GM12873 (cell line): ENCODE data around the gene LDHA.

Source experiments
- TF ChIP-seq, protein P1 (sequence below): IDR thresholded peaks from 2 replicates; pipeline ENCODE4 v1.5.1; 2012; ENCODE audit warnings: low read depth, mild to moderate bottlenecking, moderate library complexity, low read length, control low read depth; ENCODE audit not compliant: insufficient read depth; ENCODE audit errors: missing control alignments

Gene LDHA

DNA sequence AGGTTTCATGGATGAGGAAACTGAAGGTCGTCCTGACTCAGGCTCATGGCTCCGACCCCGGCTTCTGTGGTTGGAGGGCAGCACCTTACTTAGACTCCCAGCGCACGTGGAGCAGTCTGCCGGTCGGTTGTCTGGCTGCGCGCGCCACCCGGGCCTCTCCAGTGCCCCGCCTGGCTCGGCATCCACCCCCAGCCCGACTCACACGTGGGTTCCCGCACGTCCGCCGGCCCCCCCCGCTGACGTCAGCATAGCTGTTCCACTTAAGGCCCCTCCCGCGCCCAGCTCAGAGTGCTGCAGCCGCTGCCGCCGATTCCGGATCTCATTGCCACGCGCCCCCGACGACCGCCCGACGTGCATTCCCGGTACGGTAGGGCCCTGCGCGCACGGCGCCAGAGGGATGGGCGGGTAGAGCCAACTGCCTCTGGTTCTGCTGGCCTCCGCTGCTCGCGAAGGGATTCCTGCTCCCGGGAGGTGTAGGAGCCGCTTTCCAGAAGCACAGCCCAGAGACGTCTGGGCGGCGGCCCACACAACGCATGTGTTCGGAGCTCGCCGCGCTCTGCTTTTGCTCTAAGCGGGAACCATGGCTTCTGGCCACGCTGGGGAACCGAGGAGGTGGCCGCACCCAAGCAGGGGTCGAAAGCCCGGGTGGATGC is at the start of gene LDHA:
Gene LDHA (plus strand): TSS at position 289 of the 653 bp plus-strand sequence. CDS start 2,280 bp downstream, outside the sequence.
- TF ChIP-seq, protein P1, sequence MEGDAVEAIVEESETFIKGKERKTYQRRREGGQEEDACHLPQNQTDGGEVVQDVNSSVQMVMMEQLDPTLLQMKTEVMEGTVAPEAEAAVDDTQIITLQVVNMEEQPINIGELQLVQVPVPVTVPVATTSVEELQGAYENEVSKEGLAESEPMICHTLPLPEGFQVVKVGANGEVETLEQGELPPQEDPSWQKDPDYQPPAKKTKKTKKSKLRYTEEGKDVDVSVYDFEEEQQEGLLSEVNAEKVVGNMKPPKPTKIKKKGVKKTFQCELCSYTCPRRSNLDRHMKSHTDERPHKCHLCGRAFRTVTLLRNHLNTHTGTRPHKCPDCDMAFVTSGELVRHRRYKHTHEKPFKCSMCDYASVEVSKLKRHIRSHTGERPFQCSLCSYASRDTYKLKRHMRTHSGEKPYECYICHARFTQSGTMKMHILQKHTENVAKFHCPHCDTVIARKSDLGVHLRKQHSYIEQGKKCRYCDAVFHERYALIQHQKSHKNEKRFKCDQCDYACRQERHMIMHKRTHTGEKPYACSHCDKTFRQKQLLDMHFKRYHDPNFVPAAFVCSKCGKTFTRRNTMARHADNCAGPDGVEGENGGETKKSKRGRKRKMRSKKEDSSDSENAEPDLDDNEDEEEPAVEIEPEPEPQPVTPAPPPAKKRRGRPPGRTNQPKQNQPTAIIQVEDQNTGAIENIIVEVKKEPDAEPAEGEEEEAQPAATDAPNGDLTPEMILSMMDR = no peak

DNA sequence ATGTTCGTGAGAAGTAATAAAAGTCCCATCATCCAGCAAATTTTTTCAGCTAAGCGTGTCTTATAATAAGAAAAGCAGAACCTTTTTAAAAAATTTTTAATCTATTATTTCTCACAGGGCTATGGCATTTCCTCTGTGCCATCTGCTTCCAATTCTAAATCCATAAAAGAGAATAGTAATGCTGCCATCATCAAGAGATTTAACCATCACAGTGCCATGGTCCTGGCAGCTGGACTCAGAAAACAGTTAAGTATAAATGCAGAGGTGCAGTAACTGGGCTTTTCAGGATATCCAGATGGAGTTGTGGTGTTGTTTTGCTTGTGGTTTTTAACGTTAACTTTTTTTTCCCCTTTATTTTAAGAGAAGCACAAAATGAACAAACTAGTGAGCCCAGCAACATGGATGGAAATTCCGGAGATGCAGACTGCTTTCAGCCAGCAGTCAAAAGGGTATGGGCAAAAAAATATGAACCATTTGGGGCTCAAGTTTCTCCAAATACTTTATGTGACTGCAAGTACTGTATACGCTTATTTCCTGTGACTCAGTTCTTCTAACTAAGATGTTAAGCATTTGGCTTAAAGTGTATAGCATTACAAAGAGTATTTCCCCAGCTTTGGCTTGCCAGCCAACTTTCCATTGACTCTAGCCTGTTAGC is 46.8 kb upstream of the LDHA start:
- TF ChIP-seq, protein P1 = no peak

DNA sequence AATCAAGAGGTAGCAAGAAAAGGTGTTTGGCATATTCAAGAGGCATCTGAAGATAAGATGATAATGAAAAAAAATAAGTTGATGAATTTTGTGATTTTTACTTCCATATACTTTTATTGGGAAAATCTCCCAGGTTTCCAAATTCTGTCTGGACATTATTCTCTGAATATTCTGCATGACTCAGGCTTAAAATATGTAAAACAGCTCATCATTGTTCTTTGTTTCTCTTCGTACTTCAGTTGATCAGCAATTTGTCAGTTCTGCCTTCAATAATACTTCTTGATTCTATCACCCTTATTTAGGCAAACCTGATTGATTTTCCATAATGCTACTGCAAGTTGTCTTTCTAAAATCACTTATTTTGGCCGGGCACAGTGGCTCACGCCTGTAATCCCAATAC is 41.8 kb upstream of the LDHA start:
- TF ChIP-seq, protein P1 = no peak

DNA sequence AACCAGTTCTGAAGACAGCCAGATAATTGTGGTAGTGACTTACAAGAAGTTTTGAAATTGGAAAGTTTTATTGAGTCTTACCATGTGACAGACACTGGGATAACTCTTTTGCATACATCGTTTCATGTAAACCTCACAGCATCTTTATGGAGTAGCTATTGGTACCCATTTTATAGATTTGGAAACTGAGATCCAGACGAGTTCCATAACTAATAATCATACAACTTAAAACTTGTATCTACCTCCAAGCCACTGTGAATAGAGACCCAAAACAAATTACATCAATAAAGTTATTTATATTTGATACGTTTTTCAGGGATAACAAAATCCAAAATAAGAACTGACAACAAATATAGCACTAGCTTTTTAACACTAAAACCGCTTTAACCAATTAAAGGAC is 35.7 kb upstream of the LDHA start:
- TF ChIP-seq, protein P1 = no peak

DNA sequence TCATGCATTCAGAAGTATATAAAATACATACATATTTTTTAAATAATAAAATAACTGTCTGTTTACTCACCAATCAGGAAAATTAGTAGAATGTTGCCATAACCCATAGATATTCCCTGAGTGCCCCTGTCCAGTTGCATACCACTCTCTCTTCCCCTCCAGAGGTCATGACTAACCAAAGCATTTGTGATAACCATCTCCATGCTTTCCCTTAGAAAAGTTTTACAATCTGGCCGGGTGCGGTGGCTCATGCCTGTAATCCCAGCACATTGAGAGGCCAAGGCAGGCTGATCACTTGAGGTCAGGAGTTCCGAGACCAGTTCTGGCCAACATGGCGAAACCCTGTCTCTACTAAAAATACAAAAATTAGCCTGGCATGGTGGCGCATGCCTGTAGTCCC is 33.2 kb upstream of the LDHA start:
- TF ChIP-seq, protein P1 = no peak

DNA sequence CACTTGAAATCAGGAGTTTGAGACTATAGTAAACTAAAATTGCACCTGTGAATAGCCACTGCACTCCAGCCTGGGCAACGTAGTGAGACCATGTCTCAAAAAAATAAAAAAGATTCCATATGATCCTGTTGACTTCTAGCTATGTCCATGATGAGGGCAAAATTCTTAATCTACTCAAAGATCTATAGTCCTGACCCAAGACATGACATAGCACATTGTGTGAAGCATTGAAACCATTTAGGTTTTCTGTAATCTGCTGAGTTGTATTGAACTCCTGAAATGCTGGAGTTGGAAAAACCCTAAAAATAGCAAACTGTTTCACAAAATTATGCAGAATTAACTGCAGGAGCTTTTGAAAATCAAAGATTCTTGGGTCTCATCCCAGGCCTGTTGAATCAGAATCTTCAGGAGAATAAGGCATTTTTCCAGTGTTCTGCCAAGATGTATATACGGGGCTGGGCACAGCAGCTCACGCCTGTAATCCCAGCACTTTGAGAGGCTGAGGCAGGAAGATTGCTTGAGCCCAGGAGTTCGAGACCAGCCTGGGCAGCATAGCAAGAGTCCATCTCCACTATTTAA is 29.8 kb upstream of the LDHA start:
- TF ChIP-seq, protein P1 = no peak

DNA sequence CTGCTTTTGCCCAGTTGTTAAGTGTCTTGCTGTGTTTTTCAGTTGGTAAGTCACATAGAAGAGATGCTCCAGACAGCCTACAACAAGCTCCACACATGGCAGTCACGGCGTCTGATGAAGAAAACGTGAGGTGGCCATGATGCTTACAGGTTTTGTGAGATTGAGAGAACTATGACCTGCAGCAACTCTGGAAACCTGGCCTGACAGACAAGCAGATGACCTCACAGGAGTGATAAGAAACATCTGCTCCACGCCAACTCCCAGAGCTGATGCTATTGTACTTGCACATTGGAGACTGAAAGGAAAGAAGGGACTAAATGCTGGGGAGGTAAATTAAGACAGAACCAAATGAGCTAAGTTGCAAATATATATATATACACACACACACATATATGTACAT is 28.6 kb upstream of the LDHA start:
- TF ChIP-seq, protein P1 = no peak
